MCF 10A (cell line): Measurements from ENCODE around the gene VARS1. TPM values are rescaled to one million over a fixed set of nuclear protein-coding genes. Genes with fewer than 3 reads are reported as not detected.

Experiments
- BruUV-seq: library from RNA; stranded (reverse); fragments of 400-500 nt; replicated peaks from 2 replicates; lab custom pipeline; 2021; lab: Mats Ljungman, UMichigan
- CTCF ChIA-PET: fragments of 300-600 bp; sonication (Branson Sonifier 250); formaldehyde crosslinking; extraction: SDS; loops from one replicate; lab custom pipeline; 2021; ENCODE audit warnings: antibody characterized with exemption, inconsistent platforms; lab: Yijun Ruan, JAX
- POLR2A ChIA-PET: fragments of 300-600, 350-650 bp; sonication (Branson Sonifier 250); formaldehyde crosslinking; extraction: SDS; loops from one replicate; lab custom pipeline; 2020; ENCODE audit warnings: antibody characterized with exemption, inconsistent platforms; lab: Yijun Ruan, JAX
- DNase-seq: peaks from one replicate; pipeline ENCODE4 v3.0.0-alpha.2; 2018; ENCODE audit not compliant: unreplicated experiment
- H3K27ac Mint-ChIP-seq: one replicate; pipeline ENCODE4 v1.8.0; 2022; ENCODE audit warnings: mild to moderate bottlenecking, low read depth, mixed read lengths; ENCODE audit not compliant: unreplicated experiment
- H3K27me3 Mint-ChIP-seq: one replicate; pipeline ENCODE4 v1.8.0; 2022; ENCODE audit warnings: mixed read lengths; ENCODE audit not compliant: insufficient read depth, unreplicated experiment
- H3K36me3 Mint-ChIP-seq: one replicate; pipeline ENCODE4 v1.8.0; 2022; ENCODE audit warnings: mild to moderate bottlenecking, moderate library complexity, mixed read lengths; ENCODE audit not compliant: insufficient read depth, unreplicated experiment
- H3K4me1 Mint-ChIP-seq: one replicate; pipeline ENCODE4 v1.8.0; 2022; ENCODE audit warnings: mixed read lengths; ENCODE audit not compliant: insufficient read depth, unreplicated experiment
- H3K4me3 Mint-ChIP-seq: one replicate; pipeline ENCODE4 v1.8.0; 2022; ENCODE audit warnings: mild to moderate bottlenecking, moderate library complexity, mixed read lengths; ENCODE audit not compliant: unreplicated experiment
- H3K9me3 Mint-ChIP-seq: one replicate; pipeline ENCODE4 v1.8.0; 2022; ENCODE audit warnings: mixed read lengths; ENCODE audit not compliant: unreplicated experiment
- CTCF ChIP-seq: fragments of 200-600 bp; IDR thresholded peaks from one replicate; pipeline ENCODE4 v1.8.0; 2022; ENCODE audit warnings: antibody characterized with exemption, mild to moderate bottlenecking; ENCODE audit not compliant: unreplicated experiment
- intact Hi-C: fragments of 100-400 bp; cut with micrococcal nuclease; formaldehyde crosslinking; loops from 2 replicates; pipeline ENCODE4 v1.14.1; 2022
- total RNA-seq: library from RNA; stranded (reverse); gene quantifications from 2 replicates; pipeline ENCODE4 v1.2.3, GENCODE V29; 2022

VARS1 gene
- total RNA-seq, 1 experiment from 2014 or later = 200 TPM

GRCh38 chr6:31791324-31792089, 4.0 kb downstream of the VARS1 start:
- peak; percentile 46 for DNase-seq
- Mint-ChIP-seq H3K4me3 (peak overlapping the region; percentile 45), H3K4me1 (peaks cover 31% of the 10 kb centered on the region), H3K36me3 (peaks cover 73% of the 10 kb centered on the region), H3K27me3 (no peaks in the 10 kb centered on the region), H3K9me3 (no peaks in the 10 kb centered on the region), H3K27ac (no peak overlapping the region)
- POLR2A ChIA-PET = interaction anchor here (0.6 to 2.0 kb wide), 13 partner anchors 14 to 244 kb away, joined by 3 to 14 read pairs (median 5); partner anchors contain the start of genes DDAH2, HSPA1A, HSPA1B and HSPA1L
- CTCF ChIA-PET = interaction anchor here (0.5 to 2.0 kb wide), 22 partner anchors 10 to 165 kb away, joined by 3 to 10 read pairs (median 4); partner anchors contain the start of genes ABHD16A, MSH5 and VWA7
- no TSS peak for BruUV-seq
- intact Hi-C loops = loop anchor here (1.0 kb wide), 1 partner anchor 14 kb away; the partner anchor contains the start of gene VWA7
- TF ChIP-seq CTCF = peak; percentile 55

GRCh38 chr6:31785475-31785874, 10.1 kb downstream of the VARS1 start:
- no peaks in the 10 kb centered on the region for H3K9me3 Mint-ChIP-seq
- intact Hi-C loops = no loop called here
- no peak for DNase-seq
- POLR2A ChIA-PET = interaction anchor here (0.5 to 1.5 kb wide), 7 partner anchors 10 to 1671 kb away, joined by 3 to 6 read pairs (median 3); partner anchors contain the start of genes LSM2 and VARS1
- no peak for TF ChIP-seq CTCF
- H3K4me3 Mint-ChIP-seq = no peak overlapping the region
- no peak overlapping the region for H3K27ac Mint-ChIP-seq
- peaks cover 74% of the 10 kb centered on the region for H3K36me3 Mint-ChIP-seq
- peaks cover 1% of the 10 kb centered on the region for H3K4me1 Mint-ChIP-seq
- CTCF ChIA-PET = interaction anchor here (0.6 to 1.3 kb wide), 8 partner anchors 10 to 1188 kb away, joined by 3 to 4 read pairs (median 4); partner anchors contain the start of gene VARS1
- no TSS peak for BruUV-seq
- H3K27me3 Mint-ChIP-seq = no peaks in the 10 kb centered on the region

- H3K27me3 Mint-ChIP-seq = no peaks in the 10 kb centered on the region
- peaks cover 62% of the 10 kb centered on the region for H3K36me3 Mint-ChIP-seq
- H3K27ac Mint-ChIP-seq = no peak overlapping the region
- no peaks in the 10 kb centered on the region for H3K9me3 Mint-ChIP-seq
- ChIA-PET POLR2A (interaction anchor here (1.0 to 1.2 kb wide), 2 partner anchors 12 to 30 kb away, joined by 3 read pairs; partner anchors contain the start of genes HSPA1A, HSPA1L and VARS1), CTCF (interaction anchor here (0.6 to 2.2 kb wide), 4 partner anchors 15 to 186 kb away, joined by 3 to 8 read pairs (median 4); partner anchors contain the start of gene MSH5)
- no peaks in the 10 kb centered on the region for H3K4me1 Mint-ChIP-seq
- intact Hi-C loops = no loop called here
- no TSS peak for BruUV-seq
- no peak overlapping the region for H3K4me3 Mint-ChIP-seq
- DNase-seq = no peak
- no peak for TF ChIP-seq CTCF
Measured at GRCh38 chr6:31784098-31784925, 11.2 kb downstream of the VARS1 start.
